Renal pelvis (tissue), 4 donors: Measurements from ENCODE around the gene EXOC3L2. TPM values are rescaled to one million over a fixed set of nuclear protein-coding genes. Genes with fewer than 3 reads are reported as not detected.

ENCODE experiments used
- DNase-seq: peaks from one replicate; pipeline ENCODE4 v3.0.0-alpha.2; 2013
- polyA plus RNA-seq, 3 donors: library from polyadenylated mRNA; unstranded; fragments of 120-200 nt; gene quantifications; one replicate each; pipeline ENCODE4 v1.2.1, GENCODE V29; 2013; ENCODE audit not compliant: insufficient read length in 3 of 3

The EXOC3L2 gene
- polyA plus RNA-seq, 3 donors = 11.0 to 13.7 (median 11.6) TPM

- DNase-seq = no peak
Measured at GRCh38 chr19:45224645-45225044, 20.6 kb downstream of the EXOC3L2 start.

GRCh38 chr19:45223879-45224278 lies 21.3 kb downstream of the EXOC3L2 start:
- DNase-seq = no peak

GRCh38 chr19:45222724-45223123 lies 22.5 kb downstream of the EXOC3L2 start:
- DNase-seq = no peak

- DNase-seq = no peak
Measured at GRCh38 chr19:45218911-45219743, 26.1 kb downstream of the EXOC3L2 start.

GRCh38 chr19:45218426-45218825 lies 26.8 kb downstream of the EXOC3L2 start:
- no peak for DNase-seq

- DNase-seq = no peak
Measured at GRCh38 chr19:45217957-45218334, 27.3 kb downstream of the EXOC3L2 start.

- no peak for DNase-seq
Measured at GRCh38 chr19:45217193-45217956, 27.8 kb downstream of the EXOC3L2 start.

GRCh38 chr19:45216667-45217066 lies 28.5 kb downstream of the EXOC3L2 start:
- DNase-seq = no peak

- no peak for DNase-seq
Measured at GRCh38 chr19:45215391-45216191, 29.6 kb downstream of the EXOC3L2 start.

GRCh38 chr19:45213031-45213430 lies 32.2 kb downstream of the EXOC3L2 start:
- no peak for DNase-seq

GRCh38 chr19:45211751-45212381 lies 33.3 kb downstream of the EXOC3L2 start:
- no peak for DNase-seq

- no peak for DNase-seq
Measured at GRCh38 chr19:45206328-45206727, 38.9 kb downstream of the EXOC3L2 start.

- no peak for DNase-seq
Measured at GRCh38 chr19:45205810-45206209, 39.4 kb downstream of the EXOC3L2 start.

- DNase-seq = no peak
Measured at GRCh38 chr19:45202637-45203036, 42.6 kb downstream of the EXOC3L2 start.

GRCh38 chr19:45200568-45200967 lies 44.6 kb downstream of the EXOC3L2 start:
- DNase-seq = peak; percentile 34

GRCh38 chr19:45195764-45196163 lies 49.4 kb downstream of the EXOC3L2 start:
- no peak for DNase-seq

GRCh38 chr19:45191375-45191774 lies 53.8 kb downstream of the EXOC3L2 start:
- no peak for DNase-seq

- no peak for DNase-seq
Measured at GRCh38 chr19:45189971-45190370, 55.2 kb downstream of the EXOC3L2 start.

GRCh38 chr19:45187421-45188100 lies 57.6 kb downstream of the EXOC3L2 start:
- DNase-seq = peak; percentile 42

GRCh38 chr19:45186509-45187334 lies 58.5 kb downstream of the EXOC3L2 start:
- DNase-seq = no peak
